Fibroblast of villous mesenchyme (primary cell): ENCODE measurements around the gene ARL4A. TPM values are rescaled to one million over a fixed set of nuclear protein-coding genes. Genes with fewer than 3 reads are reported as not detected.
"Not testable (repeated sequence)": the region's sequence is repeated elsewhere in the genome, so short reads cannot be mapped to it uniquely, and the experiment has no call there.

ENCODE experiments used
- DNase-seq: peaks from one replicate; pipeline ENCODE4 v3.0.0-alpha.2; 2010; ENCODE audit warnings: low read depth
- H3K4me3 ChIP-seq: 2 replicates; pipeline ENCODE4 v1.5.1; 2011; ENCODE audit warnings: low read depth, mild to moderate bottlenecking, low read length
- total RNA-seq: library from RNA; depleted of rRNA; stranded (reverse); fragments of >200 nt; gene quantifications from 2 replicates; pipeline ENCODE4 v1.2.3, GENCODE V29; 2012
- TF ChIP-seq, protein P1 (sequence below): IDR thresholded peaks from 2 replicates; pipeline ENCODE4 v1.5.1; 2012; ENCODE audit warnings: low read depth, mild to moderate bottlenecking, low read length; ENCODE audit not compliant: insufficient read depth

The ARL4A gene
- total RNA-seq, 1 donor, result 24.6 TPM

DNA sequence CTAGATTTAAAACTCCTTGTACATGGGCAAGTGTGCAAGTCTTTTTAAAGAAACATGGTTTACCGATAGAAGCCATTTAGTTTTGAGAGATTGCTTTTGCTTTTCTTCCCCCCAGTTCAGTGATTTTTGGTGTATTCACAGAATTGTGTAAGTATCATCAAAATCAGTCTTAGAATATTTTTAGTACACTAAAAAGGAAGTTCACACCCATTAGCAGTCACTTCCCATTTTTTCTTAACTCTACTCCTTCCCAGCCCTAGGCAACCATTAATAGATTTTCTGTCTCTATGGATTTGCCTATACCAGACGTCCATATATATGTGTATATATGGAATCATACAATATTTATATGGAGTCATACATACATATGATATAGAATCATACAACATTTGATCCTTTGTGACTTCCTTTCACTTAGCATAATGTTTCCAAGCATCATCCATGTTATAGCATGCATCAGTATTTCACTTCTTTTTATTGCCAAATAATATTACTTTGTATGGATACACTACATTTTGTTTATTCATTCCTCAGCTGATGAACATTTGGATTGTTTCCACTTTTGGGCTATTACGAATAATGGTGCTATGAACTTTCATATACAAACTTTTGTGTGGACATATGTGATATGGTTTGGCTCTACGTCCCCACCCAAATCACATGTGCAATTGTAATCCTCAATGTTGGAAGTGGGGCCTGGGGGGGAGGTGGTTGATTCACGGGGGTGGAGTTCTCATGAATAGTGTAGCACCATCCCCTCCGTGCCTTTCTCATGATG, 16.5 kb upstream of the ARL4A start:
- H3K4me3 ChIP-seq, result no peak overlapping the region
- DNase-seq, result no peak
- TF ChIP-seq, protein P1, sequence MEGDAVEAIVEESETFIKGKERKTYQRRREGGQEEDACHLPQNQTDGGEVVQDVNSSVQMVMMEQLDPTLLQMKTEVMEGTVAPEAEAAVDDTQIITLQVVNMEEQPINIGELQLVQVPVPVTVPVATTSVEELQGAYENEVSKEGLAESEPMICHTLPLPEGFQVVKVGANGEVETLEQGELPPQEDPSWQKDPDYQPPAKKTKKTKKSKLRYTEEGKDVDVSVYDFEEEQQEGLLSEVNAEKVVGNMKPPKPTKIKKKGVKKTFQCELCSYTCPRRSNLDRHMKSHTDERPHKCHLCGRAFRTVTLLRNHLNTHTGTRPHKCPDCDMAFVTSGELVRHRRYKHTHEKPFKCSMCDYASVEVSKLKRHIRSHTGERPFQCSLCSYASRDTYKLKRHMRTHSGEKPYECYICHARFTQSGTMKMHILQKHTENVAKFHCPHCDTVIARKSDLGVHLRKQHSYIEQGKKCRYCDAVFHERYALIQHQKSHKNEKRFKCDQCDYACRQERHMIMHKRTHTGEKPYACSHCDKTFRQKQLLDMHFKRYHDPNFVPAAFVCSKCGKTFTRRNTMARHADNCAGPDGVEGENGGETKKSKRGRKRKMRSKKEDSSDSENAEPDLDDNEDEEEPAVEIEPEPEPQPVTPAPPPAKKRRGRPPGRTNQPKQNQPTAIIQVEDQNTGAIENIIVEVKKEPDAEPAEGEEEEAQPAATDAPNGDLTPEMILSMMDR, result no peak

DNA sequence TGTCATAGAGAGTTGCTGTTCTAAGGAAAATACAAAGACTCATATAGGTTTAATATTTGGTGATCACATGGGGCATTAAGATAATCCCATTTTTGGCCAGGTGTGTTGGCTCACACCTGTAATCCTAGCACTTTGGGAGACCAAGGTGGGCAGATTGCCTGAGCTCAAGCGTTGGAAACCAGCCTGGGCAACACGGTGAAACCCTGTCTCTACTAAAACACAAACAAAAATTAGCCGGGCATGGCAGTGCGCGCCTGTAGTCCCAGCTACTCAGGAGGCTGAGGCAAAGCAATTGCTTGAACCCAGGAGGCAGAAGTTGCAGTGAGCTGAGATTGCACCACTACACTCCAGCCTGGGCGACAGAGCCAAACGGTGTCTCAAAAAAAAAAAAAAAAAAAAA, 14.0 kb upstream of the ARL4A start:
- not testable (repeated sequence) for DNase-seq, H3K4me3 ChIP-seq

DNA sequence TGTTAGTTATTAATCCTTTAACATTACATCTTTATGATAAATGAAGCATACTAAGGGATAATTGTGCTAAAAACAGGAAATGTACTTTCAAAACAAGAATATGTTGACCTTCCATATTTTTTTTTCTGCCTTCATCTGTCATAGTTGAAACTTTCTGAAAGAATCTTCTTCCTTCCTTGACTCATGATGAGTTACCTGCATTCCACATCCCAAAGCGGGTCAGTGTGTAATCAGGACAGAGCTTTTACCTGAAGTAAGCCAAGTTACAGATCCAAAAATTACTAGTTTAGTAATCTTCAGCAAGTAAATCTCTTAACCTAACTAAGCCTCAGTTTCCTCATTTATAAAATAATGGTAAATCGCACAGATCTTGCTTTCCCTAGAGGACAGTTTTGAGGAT, 13.4 kb upstream of the ARL4A start:
- no peak overlapping the region for H3K4me3 ChIP-seq
- TF ChIP-seq, protein P1, result no peak
- no peak for DNase-seq

DNA sequence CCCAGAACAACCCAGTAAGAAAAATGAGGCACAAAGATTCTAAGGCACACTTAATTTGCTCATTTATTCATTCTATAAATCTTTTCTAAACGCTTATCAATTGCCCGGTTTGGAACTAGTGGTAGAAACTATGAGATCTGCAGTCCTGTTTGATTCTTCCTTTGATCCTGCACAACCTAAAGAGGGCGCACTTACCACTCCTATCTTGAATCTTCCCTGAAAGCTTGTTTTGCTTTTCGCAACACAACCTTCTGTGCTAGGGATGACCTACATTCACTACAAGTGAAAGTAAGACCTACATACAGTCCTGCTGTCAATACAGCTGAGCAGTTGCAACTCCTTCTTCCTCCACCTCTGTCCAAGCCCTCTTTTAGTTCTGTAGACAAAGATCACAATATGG, 12.6 kb upstream of the ARL4A start:
- peak; percentile 85 for DNase-seq
- TF ChIP-seq, protein P1, result peak; percentile 68
- no peak overlapping the region for H3K4me3 ChIP-seq

DNA sequence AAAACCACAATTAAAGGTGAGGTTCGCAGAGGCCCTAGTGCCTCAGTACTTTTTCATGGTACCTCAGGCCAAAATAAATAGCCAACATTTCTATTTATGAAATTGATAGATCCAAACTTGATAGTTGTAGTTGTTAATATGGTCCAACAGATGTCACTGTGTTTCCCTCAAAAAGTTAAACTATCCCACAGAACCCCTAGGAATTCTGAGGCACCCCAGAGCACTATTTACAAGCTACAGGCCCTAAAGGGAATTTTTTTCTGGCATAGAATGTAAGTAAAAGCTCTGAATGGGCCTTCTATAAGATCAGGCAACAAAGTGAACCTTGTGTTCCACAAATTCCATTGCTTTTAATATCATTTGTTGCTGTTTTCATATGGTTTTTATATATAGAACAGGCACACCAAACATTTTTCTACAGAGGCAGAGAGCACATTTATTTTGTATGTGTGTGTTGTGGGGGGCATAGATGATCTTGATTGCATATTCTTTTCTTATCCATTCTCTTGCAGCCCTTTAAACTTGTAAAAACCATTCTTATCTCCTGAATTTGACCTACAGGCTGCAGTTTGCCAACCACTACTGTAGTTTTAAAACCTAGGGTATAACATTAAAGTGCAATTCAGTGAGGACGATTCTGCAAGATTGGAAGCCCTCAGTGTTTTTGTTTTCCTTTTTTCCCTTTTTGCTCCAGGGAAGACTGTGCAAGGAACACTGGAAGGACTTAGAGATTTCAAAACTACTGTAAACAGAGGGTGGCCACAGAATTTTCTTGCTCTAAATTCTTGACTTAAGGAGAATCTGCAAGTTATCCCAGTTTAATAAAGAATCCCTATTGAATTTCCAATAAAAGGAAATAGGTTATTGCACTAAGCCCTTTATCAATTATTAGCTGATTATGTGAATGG, 3.5 kb upstream of the ARL4A start:
- no peak overlapping the region for H3K4me3 ChIP-seq
- TF ChIP-seq, protein P1, result peak; percentile 43
- peak; percentile 51 for DNase-seq

DNA sequence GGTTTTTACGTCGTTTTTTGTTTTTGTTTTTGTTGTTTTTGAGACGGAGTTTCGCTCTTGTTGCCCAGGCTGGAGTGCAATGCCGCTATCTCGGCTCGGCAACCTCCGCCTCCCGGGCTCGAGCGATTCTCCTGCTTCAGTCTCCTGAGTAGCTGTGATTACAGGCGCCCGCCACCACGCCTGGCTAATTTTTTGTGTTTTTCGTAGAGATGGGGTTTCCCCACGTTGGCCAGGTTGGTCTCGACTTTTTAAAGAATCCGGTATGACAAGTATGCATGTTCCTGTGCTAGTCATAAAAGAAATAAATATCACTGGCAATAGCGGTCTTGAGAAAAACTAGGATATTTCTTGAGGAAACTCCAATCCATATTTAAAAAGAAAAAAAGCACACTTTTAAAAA, 2.7 kb upstream of the ARL4A start:
- TF ChIP-seq, protein P1, result no peak
- H3K4me3 ChIP-seq, result no peak overlapping the region
- DNase-seq, result no peak

DNA sequence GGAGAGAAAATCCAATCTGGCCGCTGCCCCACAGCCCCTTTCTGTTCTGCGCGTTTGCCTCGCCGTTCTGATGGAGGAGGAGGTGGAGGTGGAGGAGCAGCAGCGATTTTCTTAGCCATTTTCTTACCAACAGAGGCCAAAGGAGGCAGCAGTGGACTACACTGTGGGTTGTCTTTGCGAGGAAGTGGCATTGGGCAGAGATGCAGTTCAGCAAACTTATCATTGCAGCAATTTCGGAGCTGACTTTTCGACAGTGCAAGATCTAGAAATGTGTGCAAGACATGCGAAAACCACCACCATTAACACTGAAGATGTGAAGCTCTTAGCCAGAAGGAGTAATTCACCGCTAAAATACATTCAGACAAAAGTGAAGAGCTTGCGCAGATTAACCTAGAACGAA, 1.9 kb upstream of the ARL4A start:
- H3K4me3 ChIP-seq, result peak overlapping the region; percentile 97
- peak; percentile 75 for DNase-seq
- TF ChIP-seq, protein P1, result peak; percentile 74
